Colonic mucosa (tissue), 4 donors: ENCODE data around the gene PTMS. TPM values are rescaled to one million over a fixed set of nuclear protein-coding genes. Genes with fewer than 3 reads are reported as not detected.

Source experiments
- DNase-seq: peaks from one replicate; pipeline ENCODE4 v3.0.0-alpha.2; 2020
- H3K27ac ChIP-seq: fragments of 200-600 bp; one replicate; pipeline ENCODE4 v1.8.0; 2021
- H3K27me3 ChIP-seq: fragments of 200-600 bp; one replicate; pipeline ENCODE4 v1.8.0; 2021
- H3K36me3 ChIP-seq: fragments of 200-600 bp; one replicate; pipeline ENCODE4 v1.8.0; 2021
- H3K4me1 ChIP-seq: fragments of 200-600 bp; one replicate; pipeline ENCODE4 v1.8.0; 2021; ENCODE audit warnings: mild to moderate bottlenecking
- H3K4me3 ChIP-seq: fragments of 200-600 bp; one replicate; pipeline ENCODE4 v1.8.0; 2021
- H3K9ac ChIP-seq, 2 donors: one replicate each; pipeline ENCODE4 v1.7.0; 2013; ENCODE audit warnings: control low read depth in 2 of 2, low read depth in 2 of 2, low read length in 2 of 2
- H3K9me3 ChIP-seq: fragments of 200-600 bp; one replicate; pipeline ENCODE4 v1.8.0; 2021
- CTCF ChIP-seq: fragments of 200-600 bp; IDR thresholded peaks from one replicate; pipeline ENCODE4 v1.8.0; 2022; ENCODE audit warnings: antibody characterized with exemption, mild to moderate bottlenecking
- intact Hi-C: fragments of 100-400 bp; cut with DNase I; formaldehyde crosslinking; loops from one replicate; pipeline ENCODE4 v1.14.1; 2022
- total RNA-seq, 2 donors: library from RNA; stranded (reverse); fragmentation: NEBNext Ultra II Directional in 1 of 2; extraction: Animal tissue kit (Norgen Biotek cat#: 25700) in 1 of 2; gene quantifications; one replicate each; pipeline ENCODE4 v1.2.1, GENCODE V29; 2021
- donor health status: healthy.
- donor health status: DM: no; HTN: no; CAD: no.
- donor health status: DM: no; HTN: no; CAD: no.

Gene PTMS
- 100 to 1,000 TPM; 169 to 182 TPM for total RNA-seq

- no peaks in the 10 kb centered on the region for H3K36me3 ChIP-seq
- H3K4me1 ChIP-seq = peaks cover 15% of the 10 kb centered on the region
- no peaks in the 10 kb centered on the region for H3K27me3 ChIP-seq
- peak; percentile 81 for DNase-seq
- TF ChIP-seq CTCF = no peak
- H3K9ac ChIP-seq = peak within 1 kb of the TSS; percentile 79 to 82
- intact Hi-C loops = no loop called here
- no peaks in the 10 kb centered on the region for H3K9me3 ChIP-seq
- peak within 1 kb of the TSS; percentile 60 for H3K4me3 ChIP-seq
- H3K27ac ChIP-seq = peak within 1 kb of the TSS; percentile 83
These were observed at the start of gene PTMS for GRCh38 chr12:6765634-6766581. PTMS (plus strand) TSS chr12:6766363; CDS start chr12:6766706, 343 bp downstream.

- DNase-seq = no peak
These were observed 49.2 kb upstream of the PTMS start for GRCh38 chr12:6716874-6717437.

GRCh38 chr12:6722863-6723262 is 43.3 kb upstream of the PTMS start:
- no peak for DNase-seq
- no peak for TF ChIP-seq CTCF
- Histone ChIP-seq H3K9me3 (no peaks in the 10 kb centered on the region), H3K27ac (no peak overlapping the region), H3K36me3 (no peaks in the 10 kb centered on the region), H3K9ac (no peak overlapping the region), H3K4me3 (no peak overlapping the region), H3K4me1 (peaks cover 6% of the 10 kb centered on the region), H3K27me3 (no peaks in the 10 kb centered on the region)
- intact Hi-C loops = loop anchor here (5.0 kb wide), 1 partner anchor 61 kb away; the partner anchor contains the start of gene ING4

More at GRCh38 chr12:6716874-6717437, 49.2 kb upstream of the PTMS start:
- intact Hi-C loops = no loop called here
- H3K36me3 ChIP-seq = no peaks in the 10 kb centered on the region
- H3K9ac ChIP-seq = no peak overlapping the region
- H3K4me1 ChIP-seq = no peaks in the 10 kb centered on the region
- no peak overlapping the region for H3K27ac ChIP-seq
- H3K9me3 ChIP-seq = no peaks in the 10 kb centered on the region
- TF ChIP-seq CTCF = no peak
- no peak overlapping the region for H3K4me3 ChIP-seq
- no peaks in the 10 kb centered on the region for H3K27me3 ChIP-seq

- Histone ChIP-seq H3K27ac (peak within 1 kb of the TSS; percentile 80), H3K4me1 (peaks cover 6% of the 10 kb centered on the region), H3K36me3 (no peaks in the 10 kb centered on the region), H3K27me3 (no peaks in the 10 kb centered on the region), H3K4me3 (peak within 1 kb of the TSS; percentile 44), H3K9me3 (no peaks in the 10 kb centered on the region), H3K9ac (peak within 1 kb of the TSS; percentile 56 to 65)
- no peak for TF ChIP-seq CTCF
- intact Hi-C loops = loop anchor here (5.0 kb wide), 1 partner anchor 62 kb away; the partner anchor contains the start of gene ING4
- DNase-seq = peak; percentile 99
These were observed 42.4 kb upstream of the PTMS start, which contains the start of gene COPS7A for GRCh38 chr12:6723607-6724408. COPS7A (plus strand) TSS chr12:6724046; CDS start chr12:6724657, 611 bp downstream.

- no peaks in the 10 kb centered on the region for H3K27me3 ChIP-seq
- peaks cover 6% of the 10 kb centered on the region for H3K4me1 ChIP-seq
- H3K36me3 ChIP-seq = peaks cover under 1% of the 10 kb centered on the region
- H3K9me3 ChIP-seq = no peaks in the 10 kb centered on the region
- H3K9ac ChIP-seq = peak overlapping the region; percentile 56 to 65
- peak; percentile 38 for DNase-seq
- TF ChIP-seq CTCF = no peak
- intact Hi-C loops = loop anchor here (5.0 kb wide), 1 partner anchor 62 kb away; the partner anchor contains the start of gene ING4
- H3K4me3 ChIP-seq = peak overlapping the region; percentile 44
- H3K27ac ChIP-seq = peak overlapping the region; percentile 80
These were observed 41.8 kb upstream of the PTMS start for GRCh38 chr12:6724409-6724797.
